SIG-M5 treated with dmso at 0.1 percent for 504 hours (cell line): ENCODE data around the gene DALRD3.

ENCODE experiments used
- DNase-seq: peaks from one replicate; lab custom pipeline; 2025; ENCODE audit not compliant: unreplicated experiment; lab: John Stamatoyannopoulos, UW

DALRD3 gene

DNA sequence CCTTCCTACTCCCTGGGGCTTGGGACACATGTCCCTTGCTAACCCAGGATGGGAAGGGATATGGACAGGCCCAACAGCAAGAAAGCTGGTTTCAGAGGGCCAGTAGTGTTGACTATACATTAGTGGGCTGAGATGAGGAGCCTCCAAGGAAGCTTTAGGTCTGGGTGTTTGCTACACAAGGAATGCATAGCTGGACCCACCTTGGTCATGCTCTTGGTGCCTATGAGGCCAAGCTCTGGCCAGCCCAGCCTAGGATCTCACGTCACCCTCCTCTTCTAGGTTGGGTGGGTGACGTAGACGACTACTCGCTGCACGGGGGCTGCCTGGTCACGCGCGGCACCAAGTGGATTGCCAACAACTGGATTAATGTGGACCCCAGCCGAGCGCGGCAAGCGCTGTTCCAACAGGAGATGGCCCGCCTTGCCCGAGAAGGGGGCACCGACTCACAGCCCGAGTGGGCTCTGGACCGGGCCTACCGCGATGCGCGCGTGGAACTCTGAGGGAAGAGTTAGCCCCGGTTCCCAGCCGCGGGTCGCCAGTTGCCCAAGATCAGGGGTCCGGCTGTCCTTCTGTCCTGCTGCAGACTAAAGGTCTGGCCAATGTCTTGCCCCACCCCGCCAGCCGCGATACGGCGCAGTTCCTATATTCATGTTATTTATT lies 11.8 kb downstream of the DALRD3 start:
- DNase-seq, result no peak

DNA sequence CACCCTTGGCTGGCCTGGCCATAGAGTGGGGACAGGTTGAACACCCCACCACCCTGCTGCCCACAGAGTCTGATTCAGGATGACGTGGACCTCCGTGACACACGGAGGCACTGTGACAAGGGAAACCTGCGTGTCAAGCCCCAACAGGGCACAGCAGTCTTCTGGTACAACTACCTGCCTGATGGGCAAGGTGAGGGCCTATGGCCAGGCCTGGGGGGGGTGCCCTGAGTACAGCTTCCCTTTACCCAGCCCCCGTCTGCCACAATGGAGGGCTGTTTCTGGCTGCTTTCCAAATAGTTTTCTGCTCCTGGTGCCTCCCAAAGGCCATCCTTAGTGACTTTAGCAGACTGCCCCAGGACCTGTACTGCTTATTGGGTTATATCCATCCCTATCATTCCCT lies 12.4 kb downstream of the DALRD3 start:
- no peak for DNase-seq

DNA sequence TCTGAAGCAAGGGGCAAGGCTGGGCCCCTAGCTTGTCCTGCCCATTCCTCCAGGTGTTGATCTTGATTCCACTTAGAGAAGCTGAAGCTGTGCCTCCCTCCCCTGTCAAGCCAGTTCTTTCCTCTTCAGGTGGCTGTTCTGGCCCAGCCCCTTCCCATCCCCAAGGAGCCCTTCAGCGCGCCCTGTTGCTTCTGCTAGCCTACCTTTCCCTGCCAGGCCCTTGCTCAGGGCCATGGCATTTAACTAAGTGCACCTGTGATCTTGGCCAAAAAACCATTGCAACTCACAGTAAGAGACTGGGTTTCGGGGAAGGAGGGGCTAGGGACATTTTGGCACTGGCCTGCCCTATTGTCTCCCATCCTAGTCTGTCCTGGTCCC lies 13.1 kb downstream of the DALRD3 start:
- DNase-seq, result no peak

DNA sequence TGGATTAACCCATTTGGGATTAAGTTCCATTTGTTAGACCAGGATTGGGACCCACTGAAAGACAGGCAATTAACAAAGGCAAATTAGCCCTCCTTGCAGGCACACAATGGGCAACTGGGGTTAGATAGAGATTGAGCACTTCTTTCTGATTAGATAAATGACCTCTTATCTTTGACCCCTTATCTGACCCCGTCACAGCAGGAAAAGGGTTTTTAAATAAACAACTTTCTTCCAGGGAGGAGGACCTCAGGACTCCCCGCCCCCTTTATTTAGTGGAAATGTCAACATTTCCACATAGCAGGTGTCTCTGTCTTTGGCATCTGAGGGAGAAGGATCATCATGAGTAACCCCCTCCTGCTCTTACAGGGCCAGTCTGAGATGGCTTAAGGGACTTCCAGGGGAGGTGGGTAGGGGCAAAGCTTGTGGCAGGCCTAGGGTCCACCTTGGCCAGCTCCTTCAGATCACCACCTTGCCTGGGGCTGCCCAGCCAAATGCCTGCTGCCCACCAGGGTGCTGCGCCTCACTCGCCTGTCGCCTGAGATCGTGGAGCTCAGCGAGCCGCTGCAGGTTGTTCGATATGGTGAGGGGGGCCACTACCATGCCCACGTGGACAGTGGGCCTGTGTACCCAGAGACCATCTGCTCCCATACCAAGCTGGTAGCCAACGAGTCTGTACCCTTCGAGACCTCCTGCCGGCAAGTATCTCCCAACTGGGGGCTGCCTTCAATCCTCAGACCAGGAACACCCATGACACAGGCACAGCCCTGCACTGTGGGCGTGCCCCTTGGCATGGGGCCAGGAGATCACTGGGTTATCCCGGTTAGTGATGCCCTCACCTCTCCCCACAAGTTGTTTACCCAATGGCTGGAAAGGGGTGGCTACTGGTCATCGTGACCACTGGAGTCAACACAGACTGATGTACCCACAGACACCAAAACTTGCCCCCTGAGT lies 13.8 kb downstream of the DALRD3 start:
- DNase-seq, result no peak

DNA sequence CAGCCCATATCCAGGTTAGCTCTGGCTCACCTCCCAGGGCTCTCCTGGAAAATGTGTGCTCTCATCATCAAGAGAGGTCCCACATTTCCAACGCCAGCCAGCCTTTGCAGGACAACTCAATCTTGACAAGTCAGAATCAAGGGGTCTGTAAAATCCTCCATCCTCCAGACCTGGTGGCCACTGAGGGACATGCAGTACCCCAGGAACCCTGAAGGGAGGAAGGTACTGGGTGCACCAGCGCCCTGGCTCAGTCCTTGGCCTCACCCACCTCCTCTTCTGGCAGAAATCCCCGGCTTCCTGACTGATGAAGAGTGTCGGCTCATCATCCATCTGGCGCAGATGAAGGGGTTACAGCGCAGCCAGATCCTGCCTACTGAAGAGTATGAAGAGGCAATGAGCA lies 17.2 kb downstream of the DALRD3 start:
- DNase-seq, result no peak

DNA sequence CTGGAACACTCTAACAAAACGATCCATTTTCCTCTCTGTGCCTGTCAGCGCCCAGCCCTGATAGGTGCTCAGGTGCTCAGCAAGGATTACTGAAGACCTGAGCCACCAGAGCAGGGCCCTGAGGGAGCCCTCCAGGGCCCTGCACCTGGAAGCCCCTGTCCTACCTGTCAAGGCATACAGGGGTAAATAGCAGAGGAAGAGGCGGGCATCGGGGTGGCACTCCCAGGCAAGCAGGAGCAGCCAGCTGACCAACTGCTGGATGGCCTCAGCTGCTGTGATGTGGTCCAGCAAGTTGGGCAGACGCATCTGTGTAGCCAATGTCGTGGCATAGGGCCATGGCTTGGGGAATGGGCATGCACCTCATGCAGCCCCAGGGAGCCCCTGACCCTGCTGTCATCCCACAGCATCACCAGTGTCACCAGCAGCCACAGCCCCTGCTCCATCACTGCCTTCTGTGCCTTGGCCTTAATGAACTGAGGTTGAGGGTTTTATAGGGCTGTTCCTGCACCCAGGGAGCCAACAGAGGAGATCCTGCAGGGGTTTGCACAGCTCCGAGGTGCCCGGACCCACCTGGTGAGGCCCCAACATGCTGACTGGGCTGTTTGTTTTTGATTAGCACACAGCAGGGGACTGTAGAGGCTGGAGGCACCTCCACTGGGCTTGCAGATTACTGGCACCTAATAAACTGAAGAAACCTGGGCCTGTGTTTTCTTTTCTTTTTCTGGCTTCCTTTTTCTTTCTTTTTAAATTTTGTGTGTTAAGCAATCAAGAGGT lies 19.1 kb downstream of the DALRD3 start:
- DNase-seq, result no peak

DNA sequence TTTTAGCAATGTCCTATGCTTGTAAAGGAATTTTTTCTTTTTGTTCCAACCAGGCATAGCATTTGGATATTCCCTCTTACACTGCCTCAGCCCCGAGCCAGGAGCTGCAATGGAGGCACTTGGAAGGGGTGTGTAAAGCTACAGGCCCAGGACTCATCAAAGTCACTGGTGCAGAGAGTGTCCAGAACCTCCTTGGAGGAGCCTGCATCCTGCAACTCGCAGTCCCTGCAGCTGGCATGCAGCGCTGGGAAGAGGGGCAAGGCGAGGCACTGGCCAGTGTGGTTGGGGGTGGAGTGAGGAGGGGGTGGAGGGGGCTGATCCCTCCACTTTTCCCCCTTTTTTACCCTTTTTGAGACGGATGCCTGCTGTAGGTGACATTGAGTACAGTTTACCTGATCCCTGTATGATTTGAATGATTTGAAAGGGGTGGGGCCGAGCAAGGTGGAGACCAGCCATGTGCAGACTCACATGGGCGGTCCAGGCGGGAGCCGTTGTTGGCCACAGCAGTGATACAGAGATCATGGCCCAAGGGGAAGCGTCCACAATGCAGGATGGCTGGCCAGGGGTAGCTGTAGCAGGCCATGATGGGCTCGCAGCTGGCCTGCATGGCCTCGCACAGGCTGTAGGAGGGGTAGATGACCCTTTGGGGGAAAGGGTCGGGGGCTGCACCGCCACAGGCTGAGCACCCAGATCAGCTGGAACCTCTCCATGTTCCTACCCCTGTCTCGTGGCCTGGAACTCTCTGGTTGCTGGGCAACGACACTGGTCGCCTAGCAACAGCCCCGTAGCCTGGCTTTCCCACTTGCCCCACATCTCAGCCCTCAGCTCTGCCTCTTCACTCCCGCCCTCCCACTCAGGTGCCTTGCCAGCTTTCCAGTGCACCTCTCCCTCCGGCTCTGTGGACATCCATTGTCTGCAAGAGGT lies 20.4 kb downstream of the DALRD3 start:
- no peak for DNase-seq

DNA sequence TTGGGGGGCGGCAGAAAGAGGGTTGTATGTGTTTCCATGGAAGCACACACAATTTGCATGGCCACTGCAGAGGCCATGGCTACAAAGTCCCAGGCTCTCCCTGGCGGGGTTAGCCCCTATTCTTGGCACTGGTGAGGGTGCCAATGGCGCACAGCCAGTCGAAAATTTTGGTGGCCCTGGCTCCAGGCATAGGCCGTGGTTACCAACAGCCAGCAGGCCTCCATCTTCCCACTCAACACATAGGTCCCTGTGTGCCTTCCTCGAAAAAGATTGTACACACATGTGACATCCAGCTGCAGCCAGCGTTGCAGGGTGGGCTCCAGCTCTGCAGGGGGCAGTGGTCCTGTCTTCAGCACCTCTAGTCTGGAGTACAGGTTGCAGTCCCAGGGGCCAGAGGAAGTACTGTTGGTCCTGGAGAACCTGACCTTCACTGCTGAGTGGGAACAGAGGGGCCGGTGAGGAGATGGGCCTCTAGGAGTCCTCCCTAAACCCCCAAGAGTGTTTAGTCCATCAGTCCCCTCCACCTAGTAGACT lies 21.2 kb downstream of the DALRD3 start:
- DNase-seq, result no peak

DNA sequence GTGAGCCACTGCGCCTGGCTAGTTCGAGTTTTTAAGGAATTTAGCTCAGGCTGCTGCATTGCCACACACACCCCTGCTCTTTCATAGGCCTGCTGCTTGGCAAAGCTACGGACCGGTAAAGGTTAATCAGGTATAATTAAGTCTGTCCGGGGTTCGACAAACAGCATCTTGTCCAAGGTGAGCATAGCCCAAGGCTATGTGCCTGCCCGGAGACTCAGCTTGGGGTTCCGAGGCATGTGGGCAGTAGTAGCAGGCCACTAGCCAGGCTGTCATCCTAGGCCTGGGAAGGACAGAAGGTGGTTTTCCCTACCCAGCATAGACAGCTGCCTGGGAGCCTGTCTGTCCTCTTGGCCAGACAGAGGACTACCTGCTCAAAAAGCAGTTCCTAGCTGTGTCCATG lies 21.7 kb downstream of the DALRD3 start:
- DNase-seq, result no peak

DNA sequence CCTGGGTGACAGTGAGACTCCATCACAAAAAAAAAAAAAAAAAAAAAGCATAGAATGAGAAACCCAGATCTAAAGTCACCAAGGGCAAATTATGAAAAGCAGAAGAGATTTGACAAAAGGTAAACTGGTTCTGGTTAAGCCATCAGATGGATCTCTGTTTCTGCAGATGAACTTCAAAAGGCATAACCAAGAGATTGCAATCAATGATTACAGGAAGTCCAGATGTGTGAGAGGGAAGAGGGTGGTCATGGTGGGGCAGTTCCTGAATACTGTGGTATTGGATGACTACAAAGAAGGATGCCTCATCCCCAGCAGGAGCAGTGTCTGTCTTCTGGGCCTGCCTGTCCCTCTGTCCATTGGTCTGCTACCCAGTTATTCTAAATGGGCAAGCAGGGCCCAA lies 24.5 kb downstream of the DALRD3 start:
- DNase-seq, result no peak

DNA sequence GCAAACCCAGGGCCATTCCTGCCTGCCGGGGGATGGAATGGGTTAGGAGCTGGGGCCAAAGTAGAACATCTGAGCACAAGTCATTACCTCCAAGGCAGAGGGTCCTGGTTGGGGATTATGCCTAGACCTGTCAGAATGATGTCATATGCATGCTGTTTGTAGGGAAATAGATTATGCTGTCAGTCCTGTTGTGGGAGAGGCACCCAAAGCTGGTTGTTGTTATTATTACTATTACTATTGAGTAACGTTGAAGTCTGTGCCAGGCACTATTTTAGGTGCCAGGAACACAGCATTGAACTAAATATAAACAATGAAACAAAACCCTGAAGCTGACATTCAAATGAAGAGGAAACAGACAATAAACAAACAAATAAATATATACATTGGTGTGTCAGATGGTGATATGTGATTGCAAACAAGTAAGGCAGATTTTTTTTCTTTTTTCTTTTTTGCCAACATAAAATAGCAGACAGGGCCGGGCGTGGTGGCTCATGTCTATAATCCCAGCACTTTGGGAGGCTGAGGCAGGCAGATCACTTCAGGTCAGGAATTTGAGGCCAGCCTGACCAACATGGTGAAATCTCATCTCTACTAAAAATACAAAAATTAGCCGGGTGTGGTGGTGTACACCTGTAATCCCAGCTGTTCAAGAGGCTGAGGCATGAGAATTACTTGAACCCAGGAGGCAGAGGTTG lies 26.4 kb downstream of the DALRD3 start:
- DNase-seq, result no peak

DNA sequence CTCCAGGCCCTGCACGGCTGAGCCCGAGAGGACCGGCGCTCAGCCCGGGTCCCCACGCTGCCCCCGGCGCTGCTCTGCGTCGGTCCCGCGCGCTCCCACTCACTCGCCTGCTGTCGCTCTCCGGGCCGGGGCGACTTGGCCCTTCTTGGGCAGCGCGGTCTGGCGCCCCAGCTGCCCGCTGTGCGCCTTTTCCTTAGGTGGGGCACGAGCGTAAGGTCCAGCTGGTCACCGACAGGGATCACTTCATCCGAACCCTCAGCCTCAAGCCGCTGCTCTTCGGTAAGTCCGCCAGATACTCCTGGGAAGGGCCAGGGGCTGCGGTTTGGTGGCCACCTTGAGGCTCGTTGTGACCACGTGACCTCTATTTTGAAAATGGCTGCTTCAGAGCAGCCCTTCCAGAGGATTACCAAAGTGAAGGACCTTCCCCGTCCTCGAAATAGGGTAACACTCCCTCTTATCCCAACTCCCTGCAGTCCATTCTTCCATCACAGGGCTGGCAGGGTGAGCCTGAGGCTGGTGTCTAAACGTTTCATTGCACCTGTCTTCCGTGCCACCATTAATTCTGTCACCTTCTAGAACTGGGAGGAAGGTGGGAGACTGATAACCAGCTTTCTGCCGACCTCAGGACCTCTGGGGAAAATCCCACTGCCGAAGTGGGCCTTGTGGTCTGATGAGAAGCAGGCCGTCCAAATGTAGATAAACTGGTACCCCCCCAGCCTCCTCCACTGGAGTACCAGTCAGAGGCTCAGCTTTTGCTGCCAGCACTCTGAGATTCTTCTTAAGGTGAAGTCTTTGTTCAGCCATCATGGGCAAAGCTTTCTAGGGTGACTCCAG lies 27.5 kb downstream of the DALRD3 start:
- DNase-seq, result peak; percentile 22

DNA sequence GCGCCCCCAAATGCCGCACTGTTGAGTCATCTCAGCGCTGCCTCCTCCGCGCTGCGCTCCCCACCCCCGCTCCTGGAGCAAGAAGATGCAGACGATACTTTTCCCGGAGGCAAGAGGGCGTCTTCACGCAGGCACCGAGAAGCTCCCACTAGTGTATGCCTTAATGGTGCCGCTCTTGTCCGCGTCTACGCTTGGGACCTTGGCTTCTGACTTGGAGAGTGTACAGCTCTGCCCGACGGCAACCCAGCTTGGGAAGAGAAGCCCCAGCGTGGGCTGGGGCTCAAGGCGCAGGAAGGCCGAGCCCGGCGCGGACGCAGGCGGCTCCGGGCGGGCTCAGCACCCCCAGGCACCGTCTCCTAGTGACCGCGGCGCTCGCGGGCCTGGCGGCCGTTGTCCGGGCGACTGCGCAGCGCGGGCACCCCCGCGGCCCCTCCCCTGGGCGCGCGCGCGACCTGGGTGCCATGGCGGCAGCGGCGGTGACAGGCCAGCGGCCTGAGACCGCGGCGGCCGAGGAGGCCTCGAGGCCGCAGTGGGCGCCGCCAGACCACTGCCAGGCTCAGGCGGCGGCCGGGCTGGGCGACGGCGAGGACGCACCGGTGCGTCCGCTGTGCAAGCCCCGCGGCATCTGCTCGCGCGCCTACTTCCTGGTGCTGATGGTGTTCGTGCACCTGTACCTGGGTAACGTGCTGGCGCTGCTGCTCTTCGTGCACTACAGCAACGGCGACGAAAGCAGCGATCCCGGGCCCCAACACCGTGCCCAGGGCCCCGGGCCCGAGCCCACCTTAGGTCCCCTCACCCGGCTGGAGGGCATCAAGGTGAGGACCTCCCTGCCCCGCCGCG lies 28.4 kb downstream of the DALRD3 start, which contains the start of gene P4HTM:
Gene P4HTM, plus strand, starts transcription at position 446 of the 840 bp plus-strand sequence. Its CDS starts 16 bp downstream, at position 462.
- peak; percentile 88 for DNase-seq

DNA sequence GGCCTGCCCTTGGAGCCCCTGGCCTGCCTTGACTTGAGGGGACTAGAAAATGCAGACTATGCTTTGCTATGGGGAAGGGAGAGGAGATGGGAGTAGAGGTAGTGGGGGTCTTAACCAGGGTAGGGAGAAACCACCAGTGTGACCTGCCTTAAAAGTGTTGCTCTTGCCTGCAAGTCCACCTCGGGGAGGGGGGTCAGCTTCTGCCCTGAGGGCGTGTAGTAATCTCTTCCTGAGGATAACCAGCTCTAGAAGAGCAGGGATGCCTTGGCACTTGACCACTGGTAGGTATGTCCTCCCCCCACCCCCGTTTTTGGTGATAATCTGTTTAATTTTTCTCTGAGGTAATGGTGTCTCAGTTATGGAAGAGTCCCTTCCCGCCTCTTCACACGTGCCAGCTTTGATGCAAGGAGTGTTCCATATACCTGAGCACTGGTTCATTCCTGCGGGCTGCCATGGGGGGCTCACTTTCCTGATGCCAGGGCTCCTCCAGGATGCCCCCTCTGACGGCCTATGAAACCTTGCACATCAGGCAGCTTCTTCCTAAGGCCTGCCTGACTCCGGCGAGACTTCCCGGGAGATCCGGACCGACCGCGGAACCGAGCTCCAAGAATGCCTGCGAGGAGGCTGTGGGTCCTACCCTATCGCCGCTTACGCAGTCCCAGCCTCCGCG lies 29.1 kb downstream of the DALRD3 start:
- no peak for DNase-seq

DNA sequence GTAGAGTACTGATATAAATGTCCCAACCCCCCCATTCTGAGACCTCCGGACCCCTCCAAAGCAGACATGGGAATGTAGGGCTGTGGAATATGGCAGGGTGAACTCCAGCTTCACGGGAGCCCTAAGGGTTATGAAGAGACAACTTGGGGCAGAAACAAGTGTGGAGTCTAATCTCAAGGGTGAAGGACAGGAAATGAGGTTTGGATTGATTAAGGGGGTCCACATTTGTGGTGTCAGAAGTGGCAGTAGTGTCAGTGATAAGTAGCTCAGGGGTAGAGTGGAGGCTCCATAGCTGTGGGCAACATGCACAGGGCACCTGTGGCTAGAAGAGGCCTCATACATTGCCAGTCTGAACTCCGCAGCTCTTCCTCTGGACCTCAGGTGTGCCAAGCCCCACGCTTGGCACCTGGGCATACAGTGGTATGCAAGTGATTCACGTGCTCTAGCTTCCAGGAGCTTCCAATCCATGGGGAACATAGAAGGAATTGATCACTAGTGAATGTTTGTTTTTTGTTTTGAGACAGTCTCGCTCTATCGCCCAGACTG lies 32.5 kb downstream of the DALRD3 start:
- DNase-seq, result no peak

DNA sequence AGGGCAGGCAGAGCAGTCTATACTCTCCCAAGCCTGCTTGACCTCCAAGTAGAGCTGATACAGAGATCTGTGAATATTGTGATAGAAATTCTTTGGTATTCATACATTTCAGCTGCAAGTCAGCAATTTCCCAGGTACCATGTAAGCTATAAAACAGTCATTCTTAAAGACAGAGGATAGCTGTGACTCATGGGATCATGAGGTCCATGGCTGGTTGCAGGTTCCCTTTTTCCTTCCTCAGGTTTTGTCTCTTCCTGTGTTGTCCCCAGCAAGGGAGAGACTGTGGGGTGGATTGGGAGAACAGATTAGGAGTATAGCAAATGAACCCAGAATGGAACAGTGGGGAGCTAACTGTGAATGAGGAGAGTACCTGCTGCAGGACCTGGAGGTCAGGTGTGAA lies 33.7 kb downstream of the DALRD3 start:
- DNase-seq, result no peak

DNA sequence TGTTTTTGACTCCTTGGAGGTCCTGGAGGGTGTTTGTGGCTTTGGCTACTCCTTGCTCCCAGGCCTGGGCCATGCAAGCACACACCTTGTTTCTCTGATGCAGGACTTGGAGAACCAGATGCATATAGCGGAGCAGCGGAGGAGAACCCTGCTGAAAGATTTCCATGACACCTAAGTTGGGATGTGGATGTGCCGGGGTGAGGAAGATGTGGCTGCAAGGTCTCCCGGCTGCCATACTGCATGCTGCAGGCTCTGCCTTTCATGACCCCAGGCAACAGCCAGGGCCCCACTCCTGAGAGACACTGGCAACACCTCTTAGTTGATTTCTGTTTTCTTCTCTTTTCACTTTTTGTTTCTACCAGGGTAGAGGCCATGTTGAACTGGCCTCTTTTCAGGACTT lies 35.3 kb downstream of the DALRD3 start:
- DNase-seq, result no peak
